HG02970 (cell line): Measurements from ENCODE around the gene UNC119.

Experiments used
- ATAC-seq: cut with Tn5 transposase; IDR thresholded peaks from one replicate; pipeline ENCODE4 v1.9.1; 2021; ENCODE audit warnings: mild to moderate bottlenecking, moderate library complexity, moderate number of reproducible peaks; ENCODE audit not compliant: unreplicated experiment, low FRiP score

Gene UNC119

GRCh38 chr17:28573521-28573920 is 21.1 kb upstream of the UNC119 start:
- ATAC-seq: no peak

- no peak for ATAC-seq
These were observed 20.6 kb upstream of the UNC119 start for GRCh38 chr17:28573040-28573380.

- no peak for ATAC-seq
These were observed 20.0 kb upstream of the UNC119 start for GRCh38 chr17:28572259-28573039.

- ATAC-seq: peak; percentile 70
These were observed 19.1 kb upstream of the UNC119 start, which contains the start of gene PIGS for GRCh38 chr17:28571361-28572122. PIGS (minus strand) TSS chr17:28571524; CDS start chr17:28571496, 28 bp downstream.

GRCh38 chr17:28570716-28571360 is 18.4 kb upstream of the UNC119 start:
- peak; percentile 12 for ATAC-seq

- no peak for ATAC-seq
These were observed 17.0 kb upstream of the UNC119 start for GRCh38 chr17:28569446-28569845.

- ATAC-seq: no peak
These were observed 15.2 kb upstream of the UNC119 start for GRCh38 chr17:28567604-28568003.

GRCh38 chr17:28563475-28563874 is 11.1 kb upstream of the UNC119 start:
- ATAC-seq: no peak

GRCh38 chr17:28555022-28555421 is 2.6 kb upstream of the UNC119 start:
- no peak for ATAC-seq

- no peak for ATAC-seq
These were observed 2.1 kb upstream of the UNC119 start for GRCh38 chr17:28554565-28554964.

GRCh38 chr17:28553000-28553505 is 629 bp upstream of the UNC119 start:
- no peak for ATAC-seq

- no peak for ATAC-seq
These were observed 826 bp downstream of the UNC119 start for GRCh38 chr17:28551421-28552175.

GRCh38 chr17:28550858-28551257 is 1.6 kb downstream of the UNC119 start:
- ATAC-seq: no peak

GRCh38 chr17:28549236-28550132 is 2.9 kb downstream of the UNC119 start:
- ATAC-seq: no peak

- ATAC-seq: no peak
These were observed 3.9 kb downstream of the UNC119 start for GRCh38 chr17:28548417-28549130.

- no peak for ATAC-seq
These were observed 4.6 kb downstream of the UNC119 start for GRCh38 chr17:28547623-28548416.

GRCh38 chr17:28547096-28547622 is 5.3 kb downstream of the UNC119 start:
- ATAC-seq: no peak
